HepG2 (cell line): ENCODE data around the gene BTRC. TPM values are rescaled to one million over a fixed set of nuclear protein-coding genes. Genes with fewer than 3 reads are reported as not detected.

ENCODE experiments used
- ATAC-seq: fragments of 200-7000 bp; cut with Tn5 transposase; 3 replicates; pipeline ENCODE4 v1.9.1; 2020; ENCODE audit warnings: mild to moderate bottlenecking, moderate library complexity
- BruUV-seq: library from RNA; stranded (reverse); fragments of 400-500 nt; replicated peaks from 2 replicates; lab custom pipeline; 2021; lab: Mats Ljungman, UMichigan
- CTCF ChIA-PET: fragments of 300-600 bp; formaldehyde crosslinking; extraction: SDS; loops from one replicate; lab custom pipeline; 2021; ENCODE audit warnings: low total read pairs, inconsistent platforms, low intra/inter-chr PET ratio; lab: Yijun Ruan, JAX
- POLR2A ChIA-PET: fragments of 350-600 bp; sonication (Branson Sonifier 250); formaldehyde crosslinking; loops from one replicate; lab custom pipeline; 2020; ENCODE audit warnings: antibody characterized with exemption, inconsistent platforms; lab: Yijun Ruan, JAX
- DNase-seq: peaks from one replicate; pipeline ENCODE4 v3.0.0-alpha.2; 2015; ENCODE audit warnings: low spot score
- FAIRE-seq: peaks from 3 replicates; lab custom pipeline; 2011; peaks lifted over from hg19 to GRCh38; lab: Jason Lieb, UNC
- H2AFZ ChIP-seq: one replicate; pipeline ENCODE4 v1.6.1; 2011; ENCODE audit warnings: low read length, inconsistent platforms
- H3K27ac ChIP-seq: fragments of 300-600 bp; 3 replicates; pipeline ENCODE4 v1.8.0; 2011; ENCODE audit warnings: mixed run types, mild to moderate bottlenecking, mixed read lengths, low read length, inconsistent platforms; ENCODE audit not compliant: insufficient read depth; ENCODE audit errors: extremely low read length
- H3K27me3 ChIP-seq, 2 experiments: fragments of 200-600 bp in 1 of 2; 2 replicates in 1 of 2; 3 replicates in 1 of 2; pipeline versions ENCODE4 v1.6.0 to v1.8.0; 2011; ENCODE audit warnings: low read length in 2 of 2, mild to moderate bottlenecking in 2 of 2, moderate library complexity in 2 of 2, inconsistent platforms in 1 of 2; ENCODE audit not compliant: insufficient read depth in 2 of 2, control insufficient read depth in 1 of 2
- H3K36me3 ChIP-seq, 2 experiments: fragments of 200-600 bp in 1 of 2; replicated peaks in 1 of 2; 2 replicates in 1 of 2; 3 replicates in 1 of 2; pipeline versions ENCODE4 v1.5.1 to v1.8.0; 2011; ENCODE audit warnings: low read length in 2 of 2, inconsistent platforms in 1 of 2; ENCODE audit not compliant: insufficient read depth in 2 of 2, control insufficient read depth in 1 of 2
- H3K4me1 ChIP-seq: 2 replicates; pipeline ENCODE4 v1.5.1; 2012; ENCODE audit warnings: low read length, inconsistent platforms; ENCODE audit not compliant: insufficient read depth
- H3K4me2 ChIP-seq: 2 replicates; pipeline ENCODE4 v1.6.0; 2011; ENCODE audit warnings: low read depth, low read length, inconsistent platforms
- H3K4me3 ChIP-seq, 3 experiments: fragments of 200-600 bp in 1 of 3; sonication (generic), shearing (Covaris generic) in 1 of 3; replicated peaks in 1 of 3; 2 replicates each; pipeline ENCODE4 v1.5.1; 2011 to 2016; ENCODE audit warnings: low read length in 3 of 3, inconsistent platforms in 2 of 3, low read depth in 2 of 3, mild to moderate bottlenecking in 2 of 3, control low read depth in 1 of 3, mixed read lengths in 1 of 3; ENCODE audit not compliant: insufficient read depth in 1 of 3
- H3K79me2 ChIP-seq: one replicate; pipeline ENCODE4 v1.6.1; 2011; ENCODE audit warnings: low read length, inconsistent platforms; ENCODE audit not compliant: insufficient read depth
- H3K9ac ChIP-seq: 2 replicates; pipeline ENCODE4 v1.6.0; 2011; ENCODE audit warnings: mild to moderate bottlenecking, low read depth, low read length, inconsistent platforms; ENCODE audit not compliant: insufficient read depth
- H3K9me3 ChIP-seq: 2 replicates; pipeline ENCODE4 v1.5.1; 2012; ENCODE audit warnings: mild to moderate bottlenecking, low read length
- H4K20me1 ChIP-seq: 2 replicates; pipeline ENCODE4 v1.6.0; 2011; ENCODE audit warnings: inconsistent platforms, mild to moderate bottlenecking, low read length, moderate library complexity; ENCODE audit not compliant: insufficient read depth
- ATM ChIP-seq: fragments of 450-650 bp; IDR thresholded peaks from 2 replicates; pipeline ENCODE4 v1.7.1; 2017; ENCODE audit warnings: mild to moderate bottlenecking, borderline replicate concordance
- CENPX ChIP-seq: sonication (generic); formaldehyde crosslinking; IDR thresholded peaks from 2 replicates; pipeline ENCODE4 v1.9.0; 2021; ENCODE audit warnings: mild to moderate bottlenecking, missing genetic modification reagents, moderate library complexity
- CHCHD3 ChIP-seq: sonication (generic); formaldehyde crosslinking; IDR thresholded peaks from 2 replicates; pipeline ENCODE4 v1.8.0; 2022; ENCODE audit warnings: mild to moderate bottlenecking, missing genetic modification reagents, moderate library complexity
- ELK4 ChIP-seq: sonication (generic); formaldehyde crosslinking; IDR thresholded peaks from 2 replicates; pipeline ENCODE4 v1.9.0; 2021; ENCODE audit warnings: missing genetic modification reagents, borderline replicate concordance
- HNF4G ChIP-seq, 2 experiments: sonication (generic) in 1 of 2; formaldehyde crosslinking in 1 of 2; IDR thresholded peaks; 2 replicates each; pipeline versions ENCODE4 v1.4.0 to v1.6.1; 2011 to 2020; ENCODE audit warnings: borderline replicate concordance in 2 of 2, low read depth in 2 of 2, mild to moderate bottlenecking in 2 of 2, low read length in 1 of 2, missing genetic modification reagents in 1 of 2, moderate library complexity in 1 of 2
- MYC ChIP-seq: sonication (generic); formaldehyde crosslinking; IDR thresholded peaks from 2 replicates; pipeline ENCODE4 v1.9.0; 2021; ENCODE audit warnings: missing genetic modification reagents, borderline replicate concordance
- NBN ChIP-seq: fragments of 450-650 bp; conservative IDR thresholded peaks from 2 replicates; pipeline ENCODE4 v1.6.1; 2017
- REXO4 ChIP-seq: sonication (generic); formaldehyde crosslinking; IDR thresholded peaks from 2 replicates; pipeline ENCODE4 v1.8.0; 2022; ENCODE audit warnings: missing genetic modification reagents, mild to moderate bottlenecking, borderline replicate concordance
- UBTF ChIP-seq: sonication (generic); formaldehyde crosslinking; IDR thresholded peaks from 2 replicates; pipeline ENCODE4 v1.4.0; 2020; ENCODE audit warnings: mild to moderate bottlenecking, missing genetic modification reagents
- ZNF124 ChIP-seq: sonication (generic); formaldehyde crosslinking; IDR thresholded peaks from 2 replicates; pipeline ENCODE4 v1.4.0; 2020; ENCODE audit warnings: missing genetic modification reagents
- ZNF136 ChIP-seq: sonication (generic); formaldehyde crosslinking; IDR thresholded peaks from 2 replicates; pipeline ENCODE4 v1.8.1; 2022; ENCODE audit warnings: low read depth, mild to moderate bottlenecking, moderate library complexity, missing genetic modification reagents
- ZNF230 ChIP-seq: sonication (generic); formaldehyde crosslinking; IDR thresholded peaks from 2 replicates; pipeline ENCODE4 v1.4.0; 2020; ENCODE audit warnings: mild to moderate bottlenecking, missing genetic modification reagents
- ZNF530 ChIP-seq: sonication (generic); formaldehyde crosslinking; IDR thresholded peaks from 2 replicates; pipeline ENCODE4 v1.5.0; 2020; ENCODE audit warnings: low read depth, mild to moderate bottlenecking, missing genetic modification reagents
- ZNF572 ChIP-seq: sonication (generic); formaldehyde crosslinking; IDR thresholded peaks from 2 replicates; pipeline ENCODE4 v1.5.1; 2020; ENCODE audit warnings: mild to moderate bottlenecking, missing genetic modification reagents
- WGBS: methylation state at CpG from one replicate; pipeline ENCODE4 v1.1.6; 2017; ENCODE audit warnings: low lambda C conversion rate; 5-methylcytosine and 5-hydroxymethylcytosine counted together
- in situ Hi-C: cut with HindIII; loops from 2 replicates; pipeline ENCODE4 v1.10.0; 2017; ENCODE audit warnings: low pct_unique_long_range_greater_than_20kb; ENCODE audit not compliant: extremely low pct_ligation_motif_present
- intact Hi-C: fragments of 100-400 bp; cut with micrococcal nuclease; formaldehyde crosslinking; loops from one replicate; pipeline ENCODE4 v1.10.0; 2022; ENCODE audit not compliant: unreplicated experiment
- polyA plus RNA-seq, 8 experiments: library from polyadenylated mRNA; depleted of rRNA in 3 of 8; stranded (reverse) in 7 of 8; unstranded in 1 of 8; fragments of >200 nt; fragmentation: Illumina TruSeq in 4 of 8; extraction: Trizol in 4 of 8; gene quantifications; 2 replicates each; pipeline versions ENCODE4 v1.2.1 to v1.2.3, GENCODE V29; 2011 to 2016; ENCODE audit warnings: low read depth in 4 of 8, missing spikeins in 1 of 8, mixed read lengths in 1 of 8; ENCODE audit not compliant: insufficient read depth in 1 of 8
- total RNA-seq, 5 experiments: library from RNA; depleted of rRNA; stranded (reverse); fragments of >200 nt; fragmentation: Illumina TruSeq; extraction: Trizol; gene quantifications; 2 replicates each; pipeline ENCODE4 v1.2.3, GENCODE V29; 2016; ENCODE audit warnings: low read depth in 1 of 5

The BTRC gene
- total and polyA plus RNA-seq, 2 of the 13 experiments (the other 11 are each of a cell fraction or from before 2014, with no cell fraction given): 12.0 to 14.4 TPM

GRCh38 chr10:101458869-101459268, 104.9 kb downstream of the BTRC start:
- no TSS peak for BruUV-seq
- CTCF ChIA-PET: no interaction called here
- no peaks in the 10 kb centered on the region for H3K4me1 ChIP-seq
- H4K20me1 ChIP-seq: no peaks in the 10 kb centered on the region
- no peaks in the 10 kb centered on the region for H3K79me2 ChIP-seq
- H3K27ac ChIP-seq: no peak overlapping the region
- DNase-seq (no peak), ATAC-seq (no peak), FAIRE-seq (no peak)
- no peak for TF ChIP-seq ZNF124 (CRISPR knock-in tag)
- no peak for TF ChIP-seq ELK4 (CRISPR knock-in tag)
- no peak for TF ChIP-seq REXO4 (CRISPR knock-in tag)
- no peak for TF ChIP-seq UBTF (CRISPR knock-in tag)
- no peak for TF ChIP-seq CHCHD3 (CRISPR knock-in tag)
- no peak for TF ChIP-seq CENPX (CRISPR knock-in tag)
- TF ChIP-seq HNF4G (IDR thresholded peaks at IDR 0.05; ENCODE audit: borderline replicate concordance, low read depth, low read length): no peak
- TF ChIP-seq HNF4G (CRISPR knock-in tag; IDR thresholded peaks at IDR 0.05; ENCODE audit: borderline replicate concordance, low read depth): no peak
- TF ChIP-seq NBN: no peak
- no peak for TF ChIP-seq ZNF230
- no peak for TF ChIP-seq ZNF572 (CRISPR knock-in tag)
- no peak for TF ChIP-seq MYC (CRISPR knock-in tag)
- no peak for TF ChIP-seq ZNF530 (CRISPR knock-in tag)
- no peak for TF ChIP-seq ATM
- TF ChIP-seq ZNF136 (CRISPR knock-in tag): no peak
- in situ Hi-C loops: no loop called here
- H3K27me3 ChIP-seq: no peaks in the 10 kb centered on the region
- H3K9me3 ChIP-seq: no peaks in the 10 kb centered on the region
- POLR2A ChIA-PET: no interaction called here
- H3K4me2 ChIP-seq: no peak overlapping the region
- intact Hi-C loops: no loop called here
- no peak overlapping the region for H3K9ac ChIP-seq
- H2AFZ ChIP-seq: no peak overlapping the region
- no peaks in the 10 kb centered on the region for H3K36me3 ChIP-seq
- 100% methylated on average over 1 of the region's 1 CpG for WGBS
- H3K4me3 ChIP-seq: no peak overlapping the region
